Lung (tissue), 12 donors: ENCODE data around the gene NPIPA5. TPM values are rescaled to one million over a fixed set of nuclear protein-coding genes. Genes with fewer than 3 reads are reported as not detected.
"Not testable (repeated sequence)": the region's sequence is repeated elsewhere in the genome, so short reads cannot be mapped to it uniquely, and the experiment has no call there.

Experiments
- ATAC-seq: fragments of 200-7000 bp; cut with Tn5 transposase; one replicate; pipeline ENCODE4 v1.9.1; 2020; ENCODE audit warnings: moderate number of reproducible peaks; ENCODE audit not compliant: insufficient read depth, low FRiP score
- DNase-seq, 3 donors: peaks; one replicate each; pipeline ENCODE4 v3.0.0-alpha.2; 2013 to 2017
- H3K27ac ChIP-seq, 2 donors: one replicate each; pipeline ENCODE4 v1.5.1; 2013; ENCODE audit warnings: mild to moderate bottlenecking in 2 of 2, moderate library complexity in 2 of 2, control low read depth in 1 of 2, inconsistent platforms in 1 of 2, low read depth in 1 of 2, low read length in 1 of 2
- H3K27me3 ChIP-seq, 3 donors: one replicate each; pipeline ENCODE4 v1.5.1; 2013; ENCODE audit warnings: low read length in 2 of 3; ENCODE audit not compliant: control insufficient read depth in 3 of 3, insufficient read depth in 3 of 3
- H3K36me3 ChIP-seq, 4 donors: one replicate each; pipeline ENCODE4 v1.5.1; 2013; ENCODE audit warnings: low read length in 4 of 4, mild to moderate bottlenecking in 1 of 4, moderate library complexity in 1 of 4; ENCODE audit not compliant: control insufficient read depth in 4 of 4, insufficient read depth in 4 of 4
- H3K4me1 ChIP-seq, 5 donors: one replicate each; pipeline ENCODE4 v1.5.1; 2013; ENCODE audit warnings: low read length in 5 of 5, mild to moderate bottlenecking in 2 of 5, moderate library complexity in 1 of 5; ENCODE audit not compliant: control insufficient read depth in 5 of 5, insufficient read depth in 5 of 5
- H3K4me3 ChIP-seq: one replicate; pipeline ENCODE4 v1.5.1; 2013; ENCODE audit warnings: mild to moderate bottlenecking, control low read depth, moderate library complexity
- H3K9ac ChIP-seq, 2 donors: one replicate each; pipeline ENCODE4 v1.5.1; 2013; ENCODE audit warnings: low read length in 2 of 2, control low read depth in 1 of 2; ENCODE audit not compliant: insufficient read depth in 1 of 2
- H3K9me3 ChIP-seq, 4 donors: one replicate each; pipeline ENCODE4 v1.5.1; 2013; ENCODE audit warnings: low read length in 3 of 4, mild to moderate bottlenecking in 1 of 4, moderate library complexity in 1 of 4; ENCODE audit not compliant: control insufficient read depth in 4 of 4, insufficient read depth in 3 of 4
- WGBS, 2 donors: extraction: QIAGEN DNeasy Blood & Tissue Kit; methylation state at CpG; one replicate each; pipeline ENCODE4 v1.1.7; 2013; 5-methylcytosine and 5-hydroxymethylcytosine counted together
- polyA plus RNA-seq, 2 donors: library from polyadenylated mRNA; stranded (reverse); fragments of 200-250 nt; gene quantifications; one replicate each; pipeline ENCODE4 v1.2.1, GENCODE V29; 2013
- total RNA-seq, 2 donors: library from RNA; depleted of rRNA in 1 of 2; stranded (reverse); fragments of >200 nt in 1 of 2; gene quantifications; one replicate each; pipeline ENCODE4 v1.2.1, GENCODE V29; 2014 to 2021
- TF ChIP-seq, protein P1 (sequence below): IDR thresholded peaks from 2 replicates; pipeline ENCODE4 v1.5.1; 2012; ENCODE audit warnings: mild to moderate bottlenecking; ENCODE audit errors: control extremely low read depth, extremely low read depth
- donor health status: control.
- donor health status: control.
- donor health status: Bipolar disorder and iron deficiency.
- donor health status: healthy.
- donor health status: DM: yes; HTN: yes; CAD: no.

The NPIPA5 gene
- total and polyA plus RNA-seq, 4 donors: 2.4 to 28.8 (median 8.3) TPM; not detected in 1

- no peak overlapping the region for H3K9ac ChIP-seq
- H3K4me3 ChIP-seq: no peak overlapping the region
- WGBS, 2 donors: 80 to 81% methylated on average over 14 of the region's 14 CpGs
- H3K4me1 ChIP-seq: peaks cover 0 to 2% (median 0%) of the 10 kb centered on the region in 5 donors
- H3K9me3 ChIP-seq: no peaks in the 10 kb centered on the region
- no peak overlapping the region for H3K27ac ChIP-seq
- DNase-seq: peak in 1 of 3 donors; percentile 3
- no peaks in the 10 kb centered on the region for H3K27me3 ChIP-seq
- no peak for ATAC-seq
- H3K36me3 ChIP-seq: no peaks in the 10 kb centered on the region
- TF ChIP-seq, protein P1, sequence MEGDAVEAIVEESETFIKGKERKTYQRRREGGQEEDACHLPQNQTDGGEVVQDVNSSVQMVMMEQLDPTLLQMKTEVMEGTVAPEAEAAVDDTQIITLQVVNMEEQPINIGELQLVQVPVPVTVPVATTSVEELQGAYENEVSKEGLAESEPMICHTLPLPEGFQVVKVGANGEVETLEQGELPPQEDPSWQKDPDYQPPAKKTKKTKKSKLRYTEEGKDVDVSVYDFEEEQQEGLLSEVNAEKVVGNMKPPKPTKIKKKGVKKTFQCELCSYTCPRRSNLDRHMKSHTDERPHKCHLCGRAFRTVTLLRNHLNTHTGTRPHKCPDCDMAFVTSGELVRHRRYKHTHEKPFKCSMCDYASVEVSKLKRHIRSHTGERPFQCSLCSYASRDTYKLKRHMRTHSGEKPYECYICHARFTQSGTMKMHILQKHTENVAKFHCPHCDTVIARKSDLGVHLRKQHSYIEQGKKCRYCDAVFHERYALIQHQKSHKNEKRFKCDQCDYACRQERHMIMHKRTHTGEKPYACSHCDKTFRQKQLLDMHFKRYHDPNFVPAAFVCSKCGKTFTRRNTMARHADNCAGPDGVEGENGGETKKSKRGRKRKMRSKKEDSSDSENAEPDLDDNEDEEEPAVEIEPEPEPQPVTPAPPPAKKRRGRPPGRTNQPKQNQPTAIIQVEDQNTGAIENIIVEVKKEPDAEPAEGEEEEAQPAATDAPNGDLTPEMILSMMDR: no peak
These were observed 20.7 kb upstream of the NPIPA5 start for GRCh38 chr16:15398618-15399316.

- 93 to 97% methylated on average over 11 of the region's 11 CpGs for WGBS, 2 donors
- Histone ChIP-seq H3K9me3 (no peaks in the 10 kb centered on the region), H3K36me3 (no peaks in the 10 kb centered on the region), H3K4me3 (no peak overlapping the region), H3K4me1 (peaks cover 0 to 2% (median 0%) of the 10 kb centered on the region in 5 donors), H3K9ac (no peak overlapping the region), H3K27me3 (no peaks in the 10 kb centered on the region), H3K27ac (no peak overlapping the region)
- DNase-seq (no peak), ATAC-seq (no peak)
- TF ChIP-seq, protein P1: no peak
These were observed 19.0 kb upstream of the NPIPA5 start for GRCh38 chr16:15396948-15397594.

DNA sequence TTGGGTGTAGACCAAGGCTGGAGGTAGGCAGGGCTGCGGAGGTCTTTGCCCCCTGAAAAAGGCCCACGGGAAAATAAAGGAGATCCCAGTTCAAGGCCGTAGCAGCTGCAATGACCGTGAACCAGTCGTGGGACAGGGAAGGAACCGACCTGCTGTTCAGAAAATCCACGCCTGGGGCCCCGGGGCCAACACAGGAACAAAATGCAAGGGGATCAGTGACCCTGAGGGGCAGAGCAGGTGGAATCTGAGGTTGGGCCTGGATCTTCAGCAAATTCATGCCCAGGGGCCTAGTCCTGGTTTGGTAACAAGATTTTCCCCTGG, 18.4 kb upstream of the NPIPA5 start:
- H3K36me3 ChIP-seq, H3K4me3 ChIP-seq, H3K27ac ChIP-seq, ATAC-seq, DNase-seq, H3K9me3 ChIP-seq, H3K27me3 ChIP-seq, H3K4me1 ChIP-seq, H3K9ac ChIP-seq: not testable (repeated sequence)
- 85 to 86% methylated on average over 8 of the region's 8 CpGs for WGBS, 2 donors

- H3K36me3 ChIP-seq, H3K4me1 ChIP-seq, H3K9me3 ChIP-seq, H3K27me3 ChIP-seq: not testable (repeated sequence)
- 4 to 5% methylated on average over 70 to 79 of the region's 79 CpGs for WGBS, 2 donors
- peak within 1 kb of the TSS; percentile 54 for H3K4me3 ChIP-seq
- peak; percentile 11 to 51 (median 38) for DNase-seq
- peak; percentile 47 for ATAC-seq
- H3K9ac ChIP-seq: peak within 1 kb of the TSS in 1 of 2 donors; percentile 12
- peak within 1 kb of the TSS in 1 of 2 donors; percentile 70 for H3K27ac ChIP-seq
These were observed 17.8 kb upstream of the NPIPA5 start, which contains the start of gene MPV17L for GRCh38 chr16:15395631-15396508. MPV17L (plus strand) TSS chr16:15395754; CDS start chr16:15395898, 144 bp downstream.

GRCh38 chr16:15393025-15393424, 14.9 kb upstream of the NPIPA5 start:
- DNase-seq, H3K9me3 ChIP-seq, H3K4me1 ChIP-seq, H3K27ac ChIP-seq, H3K9ac ChIP-seq, H3K36me3 ChIP-seq, H3K4me3 ChIP-seq, H3K27me3 ChIP-seq, ATAC-seq: not testable (repeated sequence)
- 94 to 96% methylated on average over 7 of the region's 8 CpGs for WGBS, 2 donors

GRCh38 chr16:15389916-15390315, 11.8 kb upstream of the NPIPA5 start:
- ATAC-seq, H3K9ac ChIP-seq: not testable (repeated sequence)
- 70 to 75% methylated on average over 5 of the region's 5 CpGs for WGBS, 2 donors

More at GRCh38 chr16:15389916-15390315, 11.8 kb upstream of the NPIPA5 start:
- H3K4me1 ChIP-seq, H3K9me3 ChIP-seq, H3K4me3 ChIP-seq, DNase-seq, H3K27ac ChIP-seq, H3K27me3 ChIP-seq, H3K36me3 ChIP-seq: not testable (repeated sequence)
